Breast epithelium (tissue), 4 donors: ENCODE data around the gene DEPP1. TPM values are rescaled to one million over a fixed set of nuclear protein-coding genes. Genes with fewer than 3 reads are reported as not detected.

Source experiments
- DNase-seq, 2 donors: peaks; one replicate each; pipeline ENCODE4 v3.0.0-alpha.2; 2019; ENCODE audit warnings: low spot score in 2 of 2
- H3K27ac ChIP-seq, 2 donors: fragments of 200-600 bp; sonication (generic) in 1 of 2; one replicate each; pipeline ENCODE4 v1.5.1; 2016 to 2019; ENCODE audit warnings: mild to moderate bottlenecking in 1 of 2
- H3K27me3 ChIP-seq, 2 donors: fragments of 200-600 bp; sonication (generic) in 1 of 2; one replicate each; pipeline versions ENCODE4 v1.5.1 to v1.6.0; 2017 to 2019; ENCODE audit warnings: control low read depth in 1 of 2, mild to moderate bottlenecking in 1 of 2
- H3K36me3 ChIP-seq: fragments of 200-600 bp; one replicate; pipeline ENCODE4 v1.5.1; 2019
- H3K4me1 ChIP-seq, 2 donors: fragments of 200-600 bp; sonication (generic); one replicate each; pipeline ENCODE4 v1.5.1; 2016 to 2019; ENCODE audit warnings: control low read depth in 1 of 2
- H3K4me3 ChIP-seq, 3 donors: fragments of 200-600 bp; sonication (generic); 1 replicate in 2 of 3; 2 replicates in 1 of 3; pipeline ENCODE4 v1.5.1; 2016 to 2019; ENCODE audit warnings: mild to moderate bottlenecking in 3 of 3, moderate library complexity in 2 of 3
- H3K9me3 ChIP-seq, 2 donors: fragments of 200-600 bp; sonication (generic) in 1 of 2; one replicate each; pipeline ENCODE4 v1.5.1; 2016 to 2019; ENCODE audit warnings: control low read depth in 1 of 2
- CTCF ChIP-seq, 3 donors: fragments of 450-650 bp; IDR thresholded peaks; one replicate each; pipeline ENCODE4 v1.5.1; 2016 to 2017; ENCODE audit warnings: antibody characterized with exemption in 3 of 3, mild to moderate bottlenecking in 3 of 3, moderate library complexity in 3 of 3
- POLR2A ChIP-seq: fragments of 450-650 bp; IDR thresholded peaks from one replicate; pipeline ENCODE4 v1.6.1; 2016; ENCODE audit warnings: antibody characterized with exemption, mild to moderate bottlenecking, moderate library complexity
- POLR2AphosphoS5 ChIP-seq, 3 donors: sonication (generic); formaldehyde crosslinking; IDR thresholded peaks; one replicate each; pipeline ENCODE4 v1.6.1; 2017; ENCODE audit warnings: antibody characterized with exemption in 3 of 3
- intact Hi-C: fragments of 100-400 bp; cut with DNase I; formaldehyde crosslinking; loops from one replicate; pipeline ENCODE4 v1.15.1; 2023; ENCODE audit warnings: low total_unique reads
- total RNA-seq, 3 donors: library from RNA; depleted of rRNA; stranded (reverse); fragments of >200 nt; gene quantifications; one replicate each; pipeline ENCODE4 v1.1.0, GENCODE V29; 2016

The DEPP1 gene
- total RNA-seq, 3 donors from 2014 or later = 139 to 2,057 (median 460) TPM

DNA sequence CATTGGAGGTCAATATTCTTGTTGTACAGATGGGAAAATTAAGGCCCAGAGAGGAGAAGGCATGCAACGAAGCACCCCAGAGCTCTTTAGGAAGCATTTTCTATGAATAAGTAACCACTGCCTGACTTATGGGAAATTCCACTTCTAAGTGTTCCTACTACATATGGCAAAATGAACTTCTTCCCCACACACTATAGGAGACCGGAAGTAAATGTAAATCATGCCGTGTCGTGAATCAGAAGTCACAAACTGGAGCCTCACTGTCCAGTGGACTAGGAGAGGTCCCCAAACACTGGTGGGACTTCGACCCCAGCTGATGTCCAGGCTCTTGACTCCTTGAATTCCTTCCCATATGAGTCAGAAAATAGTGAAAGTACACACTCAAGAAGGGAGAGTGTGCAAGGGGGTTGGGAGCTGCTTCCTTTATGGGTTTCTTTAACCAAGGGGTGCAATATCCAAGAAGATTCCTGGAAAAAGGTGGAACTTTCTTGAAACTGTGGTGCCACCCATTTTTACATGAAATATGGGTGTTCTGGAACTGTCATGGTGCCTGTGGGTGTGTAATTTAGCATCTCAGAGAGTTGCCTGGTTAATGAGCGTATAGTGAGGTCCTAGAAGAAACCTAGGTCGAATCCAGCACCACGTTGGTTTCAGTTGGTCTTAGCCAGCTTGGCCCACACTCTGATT lies 12.3 kb downstream of the DEPP1 start:
- no peak overlapping the region for H3K4me3 ChIP-seq
- intact Hi-C loops = no loop called here
- H3K4me1 ChIP-seq = peaks cover 7 to 27% of the 10 kb centered on the region in 2 donors
- TF ChIP-seq CTCF (IDR thresholded peaks at IDR 0.05) (no peak), POLR2AphosphoS5 (IDR thresholded peaks at IDR 0.05) (no peak), POLR2A (no peak)
- no peak for DNase-seq
- H3K36me3 ChIP-seq = no peaks in the 10 kb centered on the region
- H3K9me3 ChIP-seq = no peaks in the 10 kb centered on the region
- no peaks in the 10 kb centered on the region for H3K27me3 ChIP-seq
- no peak overlapping the region for H3K27ac ChIP-seq

DNA sequence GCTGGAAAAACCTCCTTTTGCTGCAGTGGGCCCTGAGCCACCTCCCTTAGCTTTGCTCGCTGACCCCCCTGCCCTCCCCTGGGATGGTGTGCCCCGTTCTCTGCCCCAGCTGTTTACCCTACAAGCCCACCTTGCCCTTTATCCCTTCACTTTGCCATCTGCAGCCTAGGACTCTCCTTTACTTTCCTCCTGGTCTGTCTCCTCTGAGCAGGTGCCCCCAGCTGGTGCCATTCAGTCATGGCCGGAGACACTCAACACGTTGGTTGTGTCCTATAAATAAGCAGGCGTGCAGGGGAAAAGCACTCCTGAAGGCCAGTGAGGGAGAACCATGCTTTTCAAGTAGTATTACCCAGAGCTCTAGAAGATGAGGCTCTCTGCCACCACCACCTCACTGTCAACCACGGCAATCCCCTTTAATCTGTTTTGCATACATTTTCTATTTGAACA lies 12.9 kb downstream of the DEPP1 start:
- H3K9me3 ChIP-seq = no peaks in the 10 kb centered on the region
- peak overlapping the region in 1 of 2 donors; percentile 10 for H3K27ac ChIP-seq
- H3K36me3 ChIP-seq = no peaks in the 10 kb centered on the region
- peaks cover 7 to 27% of the 10 kb centered on the region in 2 donors for H3K4me1 ChIP-seq
- intact Hi-C loops = no loop called here
- no peaks in the 10 kb centered on the region for H3K27me3 ChIP-seq
- no peak overlapping the region for H3K4me3 ChIP-seq
- TF ChIP-seq CTCF (IDR thresholded peaks at IDR 0.05) (no peak), POLR2A (no peak), POLR2AphosphoS5 (IDR thresholded peaks at IDR 0.05) (no peak)
- DNase-seq = no peak

- DNase-seq = no peak
- Histone ChIP-seq H3K4me3 (no peak overlapping the region), H3K27me3 (no peaks in the 10 kb centered on the region), H3K27ac (peak overlapping the region; percentile 10 to 73), H3K4me1 (peaks cover 7 to 27% of the 10 kb centered on the region in 2 donors), H3K36me3 (no peaks in the 10 kb centered on the region), H3K9me3 (no peaks in the 10 kb centered on the region)
- intact Hi-C loops = no loop called here
- TF ChIP-seq POLR2A (no peak), CTCF (IDR thresholded peaks at IDR 0.05) (no peak)
These were observed 13.5 kb downstream of the DEPP1 start for GRCh38 chr10:44965104-44965503.

GRCh38 chr10:44963772-44964633 lies 14.6 kb downstream of the DEPP1 start:
- H3K36me3 ChIP-seq = no peaks in the 10 kb centered on the region
- TF ChIP-seq POLR2A = no peak
- peak in 2 of 3 donors; percentile 14 to 27 for TF ChIP-seq POLR2AphosphoS5 (IDR thresholded peaks at IDR 0.05)
- H3K4me1 ChIP-seq = peaks cover 7 to 18% of the 10 kb centered on the region in 2 donors
- H3K4me3 ChIP-seq = peak overlapping the region; percentile 2 to 19 (median 6)
- H3K27me3 ChIP-seq = no peaks in the 10 kb centered on the region
- H3K27ac ChIP-seq = peak overlapping the region; percentile 73 to 83
- H3K9me3 ChIP-seq = no peaks in the 10 kb centered on the region
- intact Hi-C loops = no loop called here
- DNase-seq = peak in 1 of 2 donors; percentile 77

DNA sequence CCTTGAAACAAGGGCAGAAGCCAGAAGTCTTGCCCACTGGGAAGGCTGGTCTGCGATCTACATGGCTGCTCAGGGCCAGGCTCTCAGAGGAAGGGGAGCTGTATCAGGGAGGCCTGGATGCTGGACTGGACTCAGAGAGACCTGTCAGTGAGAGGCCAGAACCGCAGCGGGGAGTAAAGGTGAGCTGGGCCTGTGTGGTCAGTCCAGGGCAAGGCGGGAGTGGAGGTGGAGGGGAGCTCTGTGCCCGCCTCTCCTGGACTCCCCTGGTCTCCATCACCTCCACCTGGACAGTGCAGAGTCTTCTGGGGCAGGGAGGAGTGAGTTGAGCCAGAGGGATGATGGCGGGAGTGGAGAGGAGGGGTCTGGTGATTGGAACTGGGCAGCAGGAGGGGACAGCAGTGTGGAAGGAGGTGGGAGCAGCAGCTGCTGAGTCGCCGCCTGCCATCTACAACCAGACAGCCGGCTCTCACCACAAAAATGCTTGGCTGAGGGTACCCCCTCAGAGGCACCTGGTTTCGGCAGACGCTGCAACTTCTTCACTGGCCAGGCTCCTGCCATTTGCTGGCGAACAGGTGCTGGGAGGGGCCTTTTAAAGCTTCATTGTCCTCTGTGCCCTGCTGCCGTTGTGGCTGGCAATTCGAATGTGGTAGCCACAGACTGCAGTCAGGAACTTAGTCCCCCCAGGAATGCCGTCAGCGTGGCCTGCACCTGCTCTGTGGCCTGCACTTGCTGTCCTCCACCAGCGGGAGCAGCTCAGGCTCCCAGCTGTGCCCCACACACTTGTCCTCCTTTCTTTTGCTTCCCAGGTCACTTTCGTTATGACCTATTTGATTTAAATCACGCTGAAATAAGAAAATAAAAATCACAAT lies 15.5 kb downstream of the DEPP1 start:
- no peak for DNase-seq
- H3K4me3 ChIP-seq = peak overlapping the region in 2 of 3 donors; percentile 19 to 68
- TF ChIP-seq CTCF (IDR thresholded peaks at IDR 0.05) = peak in 1 of 3 donors; percentile 30
- TF ChIP-seq POLR2A = no peak
- H3K27me3 ChIP-seq = no peaks in the 10 kb centered on the region
- H3K36me3 ChIP-seq = no peaks in the 10 kb centered on the region
- H3K4me1 ChIP-seq = peaks cover 7 to 17% of the 10 kb centered on the region in 2 donors
- no peaks in the 10 kb centered on the region for H3K9me3 ChIP-seq
- peak overlapping the region; percentile 73 to 83 for H3K27ac ChIP-seq
- intact Hi-C loops = no loop called here
